DOHH2 (cell line): ENCODE data around the gene AUTS2.

Experiments used
- CTCF ChIP-seq: fragments of 200-600 bp; sonication (generic); IDR thresholded peaks from one replicate; pipeline ENCODE4 v1.5.1; 2014; ENCODE audit warnings: antibody characterized with exemption, mild to moderate bottlenecking, low read depth, low read length; ENCODE audit not compliant: poor library complexity, severe bottlenecking
- EZH2phosphoT487 ChIP-seq: fragments of 200-600 bp; sonication (generic); IDR thresholded peaks from 2 replicates; pipeline ENCODE4 v1.6.1; 2017; ENCODE audit warnings: borderline replicate concordance, mild to moderate bottlenecking, antibody characterized with exemption, low read length, moderate library complexity, mixed read lengths

DNA sequence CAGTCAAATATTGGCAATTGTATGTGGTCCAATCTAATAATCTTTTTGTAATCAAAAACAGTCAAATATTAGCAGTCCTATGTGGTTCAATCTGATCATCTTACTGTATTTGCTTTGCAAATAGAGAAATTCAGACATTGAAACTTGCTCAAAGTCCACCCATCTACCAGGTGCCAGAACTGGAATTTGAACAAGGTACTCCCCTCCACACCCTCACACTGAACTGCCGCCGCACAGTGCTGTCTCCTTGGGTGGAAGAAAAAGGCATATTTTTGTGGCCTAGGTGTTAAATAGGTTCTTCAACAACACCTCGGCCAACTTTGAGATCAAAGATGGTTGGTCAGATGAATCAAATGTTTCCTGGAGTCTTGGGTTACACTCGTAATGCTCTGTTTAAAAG lies 989.5 kb downstream of the AUTS2 start:
- no peak for TF ChIP-seq EZH2phosphoT487
- no peak for TF ChIP-seq CTCF
